Astrocyte (in vitro differentiated cells and primary cell): Measurements from ENCODE around the gene ALPK3. TPM values are rescaled to one million over a fixed set of nuclear protein-coding genes. Genes with fewer than 3 reads are reported as not detected.

ENCODE experiments used
- DNase-seq: peaks from one replicate; pipeline ENCODE4 v3.0.0-alpha.2; 2010; ENCODE audit warnings: low read depth
- FAIRE-seq: peaks from 2 replicates; lab custom pipeline; 2011; peaks lifted over from hg19 to GRCh38; lab: Jason Lieb, UNC
- H2AFZ ChIP-seq: 2 replicates; pipeline ENCODE4 v1.6.0; 2012; ENCODE audit warnings: low read depth, low read length, inconsistent platforms
- H3K27ac ChIP-seq: 2 replicates; pipeline ENCODE4 v1.5.1; 2011; ENCODE audit warnings: low read depth, low read length, inconsistent platforms
- H3K27me3 ChIP-seq: 2 replicates; pipeline ENCODE4 v1.6.0; 2011; ENCODE audit warnings: low read length, inconsistent platforms; ENCODE audit not compliant: insufficient read depth
- H3K36me3 ChIP-seq: 2 replicates; pipeline ENCODE4 v1.5.1; 2011; ENCODE audit warnings: low read length, inconsistent platforms; ENCODE audit not compliant: insufficient read depth
- H3K4me1 ChIP-seq: 2 replicates; pipeline ENCODE4 v1.5.1; 2011; ENCODE audit warnings: low read length, inconsistent platforms; ENCODE audit not compliant: insufficient read depth
- H3K4me2 ChIP-seq: 2 replicates; pipeline ENCODE4 v1.6.0; 2012; ENCODE audit warnings: low read length, inconsistent platforms
- H3K4me3 ChIP-seq: 2 replicates; pipeline ENCODE4 v1.5.1; 2011; ENCODE audit warnings: low read depth, mild to moderate bottlenecking, low read length, inconsistent platforms; ENCODE audit not compliant: insufficient read depth
- H3K79me2 ChIP-seq: 2 replicates; pipeline ENCODE4 v1.6.0; 2012; ENCODE audit warnings: mild to moderate bottlenecking, low read length, inconsistent platforms; ENCODE audit not compliant: insufficient read depth
- H3K9ac ChIP-seq: 2 replicates; pipeline ENCODE4 v1.6.0; 2012; ENCODE audit warnings: mild to moderate bottlenecking, low read length, inconsistent platforms
- H3K9me3 ChIP-seq: 2 replicates; pipeline ENCODE4 v1.5.1; 2012; ENCODE audit warnings: low read depth, mild to moderate bottlenecking, low read length, inconsistent platforms; ENCODE audit not compliant: insufficient read depth
- H4K20me1 ChIP-seq: 2 replicates; pipeline ENCODE4 v1.6.0; 2012; ENCODE audit warnings: low read length, inconsistent platforms; ENCODE audit not compliant: insufficient read depth
- H3K27ac Mint-ChIP-seq: one replicate; pipeline ENCODE4 v1.8.0; 2021; ENCODE audit warnings: mild to moderate bottlenecking, mixed read lengths; ENCODE audit not compliant: unreplicated experiment
- H3K27me3 Mint-ChIP-seq: one replicate; pipeline ENCODE4 v1.8.0; 2021; ENCODE audit warnings: low read depth, mixed read lengths; ENCODE audit not compliant: unreplicated experiment
- H3K36me3 Mint-ChIP-seq: one replicate; pipeline ENCODE4 v1.8.0; 2021; ENCODE audit warnings: low read depth, mixed read lengths; ENCODE audit not compliant: unreplicated experiment
- H3K4me1 Mint-ChIP-seq: one replicate; pipeline ENCODE4 v1.8.0; 2021; ENCODE audit warnings: low read depth, mixed read lengths; ENCODE audit not compliant: unreplicated experiment
- H3K4me3 Mint-ChIP-seq: one replicate; pipeline ENCODE4 v1.8.0; 2021; ENCODE audit warnings: mild to moderate bottlenecking, moderate library complexity, mixed read lengths; ENCODE audit not compliant: unreplicated experiment
- H3K9me3 Mint-ChIP-seq: one replicate; pipeline ENCODE4 v1.8.0; 2021; ENCODE audit warnings: mild to moderate bottlenecking, mixed read lengths; ENCODE audit not compliant: unreplicated experiment
- CTCF ChIP-seq: IDR thresholded peaks from 2 replicates; pipeline ENCODE4 v1.5.1; 2011; ENCODE audit warnings: low read depth, mild to moderate bottlenecking, inconsistent platforms, low read length, moderate library complexity; ENCODE audit not compliant: insufficient read depth
- EZH2 ChIP-seq: IDR thresholded peaks from 2 replicates; pipeline ENCODE4 v1.6.1; 2012; ENCODE audit warnings: mild to moderate bottlenecking, low read length, inconsistent platforms; ENCODE audit not compliant: insufficient read depth
- total RNA-seq: library from RNA; stranded (reverse); gene quantifications from 2 replicates; pipeline ENCODE4 v1.2.1, GENCODE V29; 2021

ALPK3 gene
- total RNA-seq, 1 donor from 2014 or later = 9.1 TPM

GRCh38 chr15:84869510-84869909, 52.4 kb downstream of the ALPK3 start:
- no peak overlapping the region for H3K4me3 Mint-ChIP-seq
- Histone ChIP-seq H3K27me3 (no peaks in the 10 kb centered on the region), H4K20me1 (no peaks in the 10 kb centered on the region), H2AFZ (no peak overlapping the region), H3K36me3 (no peaks in the 10 kb centered on the region), H3K9me3 (no peaks in the 10 kb centered on the region), H3K79me2 (no peaks in the 10 kb centered on the region), H3K9ac (no peak overlapping the region), H3K27ac (no peak overlapping the region), H3K4me3 (no peak overlapping the region), H3K4me1 (no peaks in the 10 kb centered on the region), H3K4me2 (no peak overlapping the region)
- no peaks in the 10 kb centered on the region for H3K4me1 Mint-ChIP-seq
- FAIRE-seq (no peak), DNase-seq (no peak)
- no peak for TF ChIP-seq EZH2
- TF ChIP-seq CTCF = no peak
- H3K27me3 Mint-ChIP-seq = peaks cover 17% of the 10 kb centered on the region
- no peaks in the 10 kb centered on the region for H3K9me3 Mint-ChIP-seq
- no peak overlapping the region for H3K27ac Mint-ChIP-seq
- H3K36me3 Mint-ChIP-seq = peaks cover 21% of the 10 kb centered on the region

GRCh38 chr15:84871428-84871985, 54.4 kb downstream of the ALPK3 start:
- no peaks in the 10 kb centered on the region for H3K27me3 ChIP-seq
- H3K4me3 ChIP-seq = no peak overlapping the region
- no peak overlapping the region for H3K27ac ChIP-seq
- H3K27ac Mint-ChIP-seq = no peak overlapping the region
- DNase-seq (no peak), FAIRE-seq (no peak)
- H2AFZ ChIP-seq = no peak overlapping the region
- H3K9me3 Mint-ChIP-seq = no peaks in the 10 kb centered on the region
- H3K4me3 Mint-ChIP-seq = no peak overlapping the region
- no peaks in the 10 kb centered on the region for H3K36me3 ChIP-seq
- H3K27me3 Mint-ChIP-seq = peaks cover 21% of the 10 kb centered on the region
- no peaks in the 10 kb centered on the region for H3K4me1 ChIP-seq
- H3K4me2 ChIP-seq = no peak overlapping the region
- H3K4me1 Mint-ChIP-seq = no peaks in the 10 kb centered on the region
- H3K9me3 ChIP-seq = no peaks in the 10 kb centered on the region
- H3K36me3 Mint-ChIP-seq = peaks cover 21% of the 10 kb centered on the region
- TF ChIP-seq EZH2 (no peak), CTCF (no peak)
- no peaks in the 10 kb centered on the region for H3K79me2 ChIP-seq
- H4K20me1 ChIP-seq = no peaks in the 10 kb centered on the region
- no peak overlapping the region for H3K9ac ChIP-seq

- no peaks in the 10 kb centered on the region for H4K20me1 ChIP-seq
- TF ChIP-seq EZH2 (no peak), CTCF (no peak)
- H3K4me2 ChIP-seq = no peak overlapping the region
- H3K4me3 Mint-ChIP-seq = no peak overlapping the region
- no peak for FAIRE-seq
- no peak overlapping the region for H3K27ac ChIP-seq
- H3K27ac Mint-ChIP-seq = no peak overlapping the region
- DNase-seq = peak; percentile 7
- H3K9me3 Mint-ChIP-seq = no peaks in the 10 kb centered on the region
- no peaks in the 10 kb centered on the region for H3K27me3 ChIP-seq
- H2AFZ ChIP-seq = no peak overlapping the region
- H3K4me1 ChIP-seq = no peaks in the 10 kb centered on the region
- no peaks in the 10 kb centered on the region for H3K9me3 ChIP-seq
- no peaks in the 10 kb centered on the region for H3K36me3 ChIP-seq
- H3K9ac ChIP-seq = no peak overlapping the region
- H3K36me3 Mint-ChIP-seq = peaks cover 21% of the 10 kb centered on the region
- no peaks in the 10 kb centered on the region for H3K79me2 ChIP-seq
- no peaks in the 10 kb centered on the region for H3K4me1 Mint-ChIP-seq
- peaks cover 22% of the 10 kb centered on the region for H3K27me3 Mint-ChIP-seq
- no peak overlapping the region for H3K4me3 ChIP-seq
Measured at GRCh38 chr15:84872009-84872910, 55.1 kb downstream of the ALPK3 start.
